GM21619 (cell line): ENCODE measurements around the gene SORBS1.
"Not testable (repeated sequence)": the region's sequence is repeated elsewhere in the genome, so short reads cannot be mapped to it uniquely, and the experiment has no call there.

Source experiments
- ATAC-seq: cut with Tn5 transposase; IDR thresholded peaks from one replicate; pipeline ENCODE4 v1.9.1; 2021; ENCODE audit not compliant: unreplicated experiment

Gene SORBS1

DNA sequence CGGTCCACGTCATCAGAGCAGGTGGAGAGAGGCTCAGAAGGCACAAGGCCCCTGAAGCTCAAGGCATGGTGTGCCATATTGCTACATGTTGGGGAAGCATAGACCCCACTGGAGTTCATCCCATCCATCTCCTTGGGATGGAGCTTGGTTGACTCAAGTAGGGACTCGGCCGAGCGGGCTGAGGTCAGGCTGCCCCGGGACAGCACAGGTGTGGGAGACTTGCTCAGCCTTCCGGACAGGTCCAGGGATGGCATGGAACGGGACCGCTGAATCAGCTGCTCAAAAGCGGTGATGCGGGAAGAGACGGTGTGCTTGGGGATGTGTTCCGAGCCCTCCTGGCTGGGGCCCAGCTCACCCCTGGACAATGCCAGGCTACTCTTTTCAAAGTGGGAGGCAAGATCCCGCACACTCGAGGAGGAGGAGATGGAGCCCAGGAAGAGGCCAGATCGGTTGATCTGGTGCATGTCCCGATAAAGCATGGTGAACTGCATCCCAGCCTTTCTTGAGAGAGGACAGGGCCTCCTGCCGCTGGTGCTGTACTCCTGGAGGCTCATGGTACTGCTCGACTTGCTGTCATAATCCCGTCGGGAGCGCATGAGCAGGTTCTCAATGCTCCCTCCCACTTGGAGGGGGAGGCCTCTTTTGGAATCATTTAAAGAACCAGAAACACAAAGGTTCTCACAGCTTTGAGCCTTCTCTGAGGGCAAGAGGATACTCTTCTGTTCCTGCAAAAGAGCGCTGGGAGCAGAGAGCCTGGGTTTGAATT, 204.8 kb downstream of the SORBS1 start:
- no peak for ATAC-seq

DNA sequence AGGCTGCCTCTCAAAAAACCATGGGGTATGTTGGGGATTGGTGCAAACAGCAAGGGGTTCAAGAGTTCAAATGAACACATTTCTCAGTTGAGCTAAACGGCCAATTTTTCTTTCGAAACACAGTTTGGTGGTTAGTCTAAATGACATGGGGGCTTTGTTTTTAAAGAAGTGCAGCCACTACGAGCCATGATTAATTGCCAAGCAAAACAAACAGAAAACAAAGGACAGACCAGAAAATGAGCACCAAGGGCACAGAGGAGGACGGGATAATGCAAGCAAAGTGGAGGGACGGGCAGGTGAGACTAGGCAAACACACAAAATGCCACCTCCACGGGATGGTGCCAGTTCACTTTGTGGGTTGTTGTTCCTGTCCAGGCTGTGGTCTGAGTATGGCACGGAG, 205.9 kb downstream of the SORBS1 start:
- no peak for ATAC-seq

DNA sequence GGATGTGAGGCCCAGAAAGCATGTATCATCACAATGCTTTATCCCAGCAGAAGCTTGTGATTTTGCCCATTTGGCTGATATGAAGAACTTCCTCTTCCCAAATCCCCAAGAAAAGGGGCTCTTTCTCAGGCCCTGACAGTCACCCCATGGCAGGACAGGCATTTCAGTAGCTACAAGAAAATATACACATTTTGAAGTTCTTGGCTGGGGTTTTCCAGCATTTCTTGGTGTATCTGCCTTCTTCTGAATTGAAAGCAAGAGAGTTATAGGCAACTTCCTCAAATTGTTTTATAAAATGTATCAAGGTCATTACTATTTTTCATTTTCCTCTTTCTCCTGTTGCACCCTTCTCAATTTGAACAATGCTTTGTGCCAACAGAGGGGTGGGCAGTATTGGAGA, 207.1 kb downstream of the SORBS1 start:
- ATAC-seq = no peak

DNA sequence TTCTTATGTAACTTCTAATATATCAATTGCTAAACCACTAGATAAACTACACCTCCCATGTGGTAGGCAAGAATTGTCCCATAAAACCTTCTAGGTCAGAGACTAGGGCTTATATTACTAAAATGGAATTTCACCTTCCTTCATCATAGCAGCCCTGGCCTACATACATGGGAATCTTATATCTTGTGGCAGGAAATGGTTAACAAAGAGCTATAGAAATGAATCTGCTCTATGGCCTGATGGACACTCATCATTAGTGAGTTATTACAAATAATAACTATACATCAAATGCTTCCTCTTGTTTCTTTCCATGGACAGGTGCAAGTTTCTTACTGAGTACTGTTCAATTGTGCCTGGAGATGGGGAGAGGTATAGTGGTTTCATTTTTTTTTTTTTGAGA, 208.0 kb downstream of the SORBS1 start:
- no peak for ATAC-seq

DNA sequence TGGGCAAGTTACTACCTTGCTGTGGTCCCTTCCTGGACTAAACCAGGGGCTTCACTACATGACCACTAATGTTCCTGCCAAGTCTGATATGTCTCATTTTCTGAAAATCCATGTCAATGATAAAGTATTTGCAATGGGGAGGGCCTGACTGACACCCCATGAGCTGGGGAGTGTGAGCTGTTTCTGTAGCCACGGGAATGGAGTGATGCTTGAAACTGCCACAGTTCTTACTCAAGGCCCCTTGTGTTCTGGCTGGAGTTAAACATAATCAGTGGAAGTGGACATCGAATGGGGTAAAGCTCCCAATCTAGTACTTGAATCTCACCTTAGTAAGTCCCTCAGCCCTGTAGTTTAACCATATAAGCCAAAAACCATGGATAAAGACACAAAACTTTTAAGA, 208.5 kb downstream of the SORBS1 start:
- no peak for ATAC-seq

DNA sequence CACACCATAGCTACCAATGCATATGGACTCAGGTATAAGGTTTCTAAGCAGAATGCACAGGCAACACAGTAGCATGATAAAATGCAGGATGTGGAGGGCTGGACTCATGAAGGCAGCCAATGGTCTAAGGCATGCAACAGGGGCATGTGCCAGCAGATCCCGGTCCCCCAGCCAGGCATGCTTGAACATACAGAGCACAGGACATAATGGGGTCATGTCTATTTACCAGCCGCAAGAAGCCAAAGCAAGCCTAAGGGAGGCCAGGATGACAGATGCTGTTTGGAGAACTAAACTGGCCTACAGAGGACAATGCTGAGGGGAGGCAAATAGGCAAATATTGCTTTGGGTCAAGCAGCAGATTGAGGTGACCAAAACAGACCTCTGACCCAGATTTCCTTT, 210.3 kb downstream of the SORBS1 start:
- no peak for ATAC-seq

DNA sequence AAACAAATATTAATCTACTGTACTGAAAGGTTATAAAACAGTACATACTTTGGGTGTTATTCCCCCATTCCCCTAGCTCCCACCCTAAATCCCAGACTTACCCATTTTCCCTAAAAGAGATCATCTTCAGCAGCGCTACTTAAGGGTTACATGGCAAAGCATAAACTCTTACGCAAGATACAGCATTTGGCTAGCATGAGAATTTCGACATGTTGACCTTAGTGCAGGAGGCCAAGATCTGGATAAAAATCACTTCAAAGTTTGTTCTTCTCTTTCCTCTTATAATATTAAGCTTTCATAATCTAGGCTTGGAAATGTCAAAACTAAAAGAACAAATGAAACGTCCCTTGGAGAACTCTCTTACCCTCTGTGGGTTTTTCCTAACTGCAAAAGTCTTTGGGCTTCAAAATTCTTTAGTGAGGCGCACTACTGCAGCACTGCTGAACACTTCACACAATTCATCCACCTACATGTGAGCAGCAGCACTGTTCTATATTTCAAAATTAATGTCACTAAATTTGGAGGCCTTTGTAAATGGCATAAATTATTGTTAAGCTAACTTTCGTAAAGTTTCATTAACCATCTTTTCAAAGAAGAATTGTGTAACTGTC, 210.8 kb downstream of the SORBS1 start:
- ATAC-seq = no peak

DNA sequence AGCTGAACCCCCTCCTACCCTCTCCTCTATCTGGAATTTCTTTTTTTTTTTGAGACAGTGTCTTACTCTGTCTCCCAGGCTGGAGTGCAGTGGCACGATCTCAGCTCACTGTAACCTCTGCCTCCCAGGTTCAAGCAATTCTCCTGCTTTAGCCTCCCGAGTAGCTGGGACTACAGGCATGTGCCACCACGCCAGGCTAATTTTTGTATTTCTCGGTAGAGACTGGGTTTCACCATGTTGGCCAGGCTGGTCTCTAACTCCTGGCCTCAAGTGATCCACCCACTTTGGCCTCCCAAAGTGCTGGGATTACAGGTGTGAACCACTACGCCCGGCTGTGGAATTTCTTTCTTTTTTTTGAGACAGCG, 213.8 kb downstream of the SORBS1 start:
- ATAC-seq = not testable (repeated sequence)

DNA sequence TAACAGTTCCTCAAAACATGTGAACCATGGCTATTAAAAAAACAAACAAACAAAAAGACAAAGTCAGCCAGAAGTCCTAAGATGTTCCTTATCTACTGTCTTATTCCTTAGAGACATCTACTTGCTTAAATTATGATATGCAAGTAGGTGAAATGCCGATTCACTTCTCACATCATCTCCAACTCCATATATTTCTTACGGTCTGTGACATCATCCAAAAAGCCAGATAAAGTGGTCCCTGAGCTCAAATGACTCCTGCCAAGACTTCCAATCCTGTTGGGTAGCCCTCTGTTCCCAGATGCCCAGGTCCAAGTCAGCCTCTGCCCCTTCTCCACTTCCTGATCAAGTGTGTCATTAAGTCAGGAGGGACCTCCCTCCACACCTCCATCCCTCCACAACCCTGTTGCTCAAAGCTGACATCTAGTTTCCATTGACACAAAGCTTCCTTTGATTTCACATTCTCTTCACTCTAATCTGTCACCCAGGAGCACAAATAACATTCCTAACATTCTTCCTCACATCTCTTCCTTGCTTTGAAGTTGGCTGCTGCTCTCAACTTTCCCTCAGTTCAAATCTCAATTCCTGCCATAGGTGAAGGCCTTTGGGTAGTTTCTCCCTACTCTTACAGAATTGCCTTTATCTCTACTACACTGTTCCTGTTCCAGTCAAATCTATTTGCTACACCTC, 214.3 kb downstream of the SORBS1 start:
- no peak for ATAC-seq

DNA sequence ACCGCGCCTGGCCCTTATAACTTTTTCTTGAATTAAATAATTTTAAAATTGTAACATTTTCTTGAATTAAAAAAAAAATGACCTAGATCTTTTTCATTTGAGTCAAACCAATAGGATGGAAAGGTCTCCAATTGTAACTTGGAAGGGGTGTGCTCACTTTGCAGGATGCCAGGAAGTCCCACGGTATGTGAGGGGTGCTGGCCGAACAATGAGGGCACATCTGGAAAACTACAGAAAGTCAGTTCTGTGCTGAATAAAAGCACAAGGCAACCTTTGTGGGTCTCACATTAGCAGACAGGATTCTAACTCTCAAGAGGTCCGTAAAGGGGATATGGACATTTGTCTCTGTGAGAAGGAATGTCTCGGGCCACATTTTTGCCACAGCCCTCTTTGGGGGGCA, 217.6 kb downstream of the SORBS1 start:
- no peak for ATAC-seq

DNA sequence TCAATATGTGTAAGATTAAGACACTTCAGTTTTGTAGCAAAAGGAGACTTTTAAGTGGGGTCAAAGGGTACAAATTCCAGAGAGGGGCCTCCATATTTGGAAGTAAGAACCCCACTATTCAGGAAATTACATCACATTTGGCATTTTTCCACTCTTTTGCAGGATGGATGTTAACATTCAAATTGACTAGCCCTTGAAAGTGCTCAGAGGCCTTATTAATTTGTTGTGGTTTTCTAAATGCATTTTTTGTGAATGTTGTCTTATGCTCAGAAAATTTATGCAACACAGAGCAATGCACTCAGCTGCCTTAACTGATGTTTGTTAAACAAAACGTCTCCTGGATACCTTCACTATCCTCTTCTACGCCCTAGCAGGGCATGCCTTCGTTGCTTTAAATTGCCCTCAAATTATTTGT, 219.4 kb downstream of the SORBS1 start:
- ATAC-seq = no peak

DNA sequence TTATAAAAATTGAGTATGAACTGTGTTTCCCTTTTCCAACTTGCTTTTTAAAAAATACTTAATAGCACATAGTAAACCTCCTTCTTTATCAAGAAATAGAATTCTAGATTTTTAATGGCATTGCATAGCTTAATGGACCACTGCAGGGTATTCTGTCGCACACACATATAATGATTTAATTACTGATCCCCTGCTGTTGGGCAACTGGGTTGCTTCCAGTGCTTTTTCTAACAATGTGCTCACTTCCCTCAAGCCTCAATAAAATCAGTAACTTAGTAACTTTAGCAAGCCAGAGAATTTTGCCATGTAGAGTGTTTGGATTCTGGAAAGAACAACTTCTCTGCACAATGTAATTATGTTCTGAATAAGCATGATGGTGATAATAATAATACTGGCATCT, 221.3 kb downstream of the SORBS1 start:
- no peak for ATAC-seq

DNA sequence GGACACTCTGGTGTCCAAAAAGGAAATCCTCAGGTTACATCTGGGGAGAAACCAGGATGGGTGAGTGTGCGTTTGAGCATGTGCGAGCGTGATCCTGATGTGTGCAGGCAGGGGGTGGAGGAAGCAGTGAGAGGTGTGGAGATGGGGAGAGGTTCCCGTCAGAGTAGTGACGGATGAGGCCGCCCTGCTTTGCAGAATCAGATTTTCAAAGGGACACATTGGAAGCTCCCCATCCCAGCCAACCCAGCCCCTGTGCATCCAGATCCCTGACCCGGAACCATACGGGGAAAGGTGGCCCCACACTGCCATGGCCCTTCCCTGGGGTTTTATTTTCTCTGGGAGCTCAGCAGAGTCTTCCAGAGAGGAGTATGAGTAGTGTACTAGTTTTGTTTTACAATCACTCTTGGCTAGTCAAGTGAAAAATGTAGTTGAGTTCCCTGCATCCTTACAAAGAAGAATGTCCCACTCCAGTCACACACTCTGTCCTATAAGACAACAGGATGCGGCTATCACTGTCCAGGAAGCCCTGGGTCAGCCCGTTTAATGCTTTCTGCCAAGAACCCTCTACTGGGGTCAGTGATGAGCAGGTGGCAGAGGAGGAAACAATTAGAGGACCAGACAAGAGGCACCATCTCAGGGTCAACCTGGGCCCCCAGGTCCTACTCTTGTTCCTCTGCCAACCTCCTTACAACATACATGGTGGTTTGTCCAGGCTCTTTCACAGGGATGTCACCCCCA, 223.6 kb downstream of the SORBS1 start:
- no peak for ATAC-seq

DNA sequence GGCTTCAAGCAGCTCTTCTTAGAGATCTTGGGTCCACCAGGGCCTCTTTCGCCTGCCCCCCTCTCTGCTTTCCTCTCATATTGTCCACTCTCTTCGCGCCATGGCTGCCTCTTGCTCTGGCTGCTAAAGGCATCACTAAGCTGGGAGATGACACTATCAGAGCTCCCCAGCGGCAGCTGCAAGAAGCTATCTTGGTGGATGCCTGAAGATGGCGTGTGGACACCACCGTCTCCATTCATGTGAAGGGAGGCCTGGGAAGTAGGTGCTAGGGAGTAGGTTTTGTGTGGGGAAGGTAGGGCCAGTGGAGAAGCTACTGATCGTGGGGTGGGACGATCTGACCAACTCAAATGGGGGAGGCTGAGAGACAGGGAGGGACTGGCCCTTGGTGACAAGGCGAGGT, 224.5 kb downstream of the SORBS1 start:
- no peak for ATAC-seq

DNA sequence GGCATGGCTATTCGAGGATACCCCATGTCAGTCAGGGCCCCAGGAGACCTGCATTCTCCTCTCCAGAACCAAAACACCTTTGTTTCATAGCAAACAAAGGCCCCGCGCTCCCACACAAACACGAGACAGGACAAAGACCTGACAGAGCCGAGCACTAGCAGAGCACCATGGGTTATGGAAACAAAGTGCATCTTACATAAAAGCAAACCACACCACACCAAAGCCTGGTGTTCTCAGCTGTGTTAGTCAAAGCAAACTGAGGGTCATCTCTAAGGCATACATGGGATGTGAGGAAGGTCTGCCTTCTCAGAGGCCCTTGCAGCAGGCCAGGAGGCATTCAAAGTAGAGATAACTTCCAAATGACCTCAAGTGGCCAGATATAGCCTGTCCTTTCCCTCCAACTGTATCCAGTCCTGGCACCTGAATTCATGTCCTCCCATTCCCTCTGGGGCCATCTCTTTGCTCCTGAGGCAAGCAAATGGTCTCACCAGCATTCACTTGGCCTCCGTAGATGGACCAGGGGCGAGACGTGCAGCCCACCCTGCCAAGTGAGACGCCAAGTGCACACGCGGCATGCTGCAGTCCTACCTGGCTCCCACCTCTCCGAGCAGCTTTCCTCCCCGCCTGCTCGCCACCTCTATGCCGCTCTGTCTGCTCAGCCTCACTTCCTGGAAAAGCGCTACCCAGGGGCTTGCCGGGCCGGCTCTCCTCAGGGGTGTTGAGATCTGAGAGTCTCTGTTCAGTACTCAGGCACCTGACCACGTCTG, 225.1 kb downstream of the SORBS1 start:
- ATAC-seq = no peak

DNA sequence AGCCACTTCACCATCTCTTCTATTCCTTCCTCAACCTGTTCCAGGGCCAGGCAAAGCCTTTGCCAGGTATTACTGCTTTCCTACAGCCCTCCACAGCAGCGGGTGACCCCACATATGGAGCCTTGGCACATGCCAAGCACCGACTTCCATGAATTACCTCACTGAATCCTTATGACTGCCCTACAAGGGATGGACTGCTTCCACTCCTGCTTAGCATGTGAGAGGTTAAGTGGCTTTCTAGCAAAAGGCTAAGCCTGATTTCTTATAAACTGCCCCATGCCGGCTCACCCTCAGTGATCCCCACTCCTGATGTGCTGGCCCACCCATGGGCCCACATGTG, 226.4 kb downstream of the SORBS1 start:
- no peak for ATAC-seq

DNA sequence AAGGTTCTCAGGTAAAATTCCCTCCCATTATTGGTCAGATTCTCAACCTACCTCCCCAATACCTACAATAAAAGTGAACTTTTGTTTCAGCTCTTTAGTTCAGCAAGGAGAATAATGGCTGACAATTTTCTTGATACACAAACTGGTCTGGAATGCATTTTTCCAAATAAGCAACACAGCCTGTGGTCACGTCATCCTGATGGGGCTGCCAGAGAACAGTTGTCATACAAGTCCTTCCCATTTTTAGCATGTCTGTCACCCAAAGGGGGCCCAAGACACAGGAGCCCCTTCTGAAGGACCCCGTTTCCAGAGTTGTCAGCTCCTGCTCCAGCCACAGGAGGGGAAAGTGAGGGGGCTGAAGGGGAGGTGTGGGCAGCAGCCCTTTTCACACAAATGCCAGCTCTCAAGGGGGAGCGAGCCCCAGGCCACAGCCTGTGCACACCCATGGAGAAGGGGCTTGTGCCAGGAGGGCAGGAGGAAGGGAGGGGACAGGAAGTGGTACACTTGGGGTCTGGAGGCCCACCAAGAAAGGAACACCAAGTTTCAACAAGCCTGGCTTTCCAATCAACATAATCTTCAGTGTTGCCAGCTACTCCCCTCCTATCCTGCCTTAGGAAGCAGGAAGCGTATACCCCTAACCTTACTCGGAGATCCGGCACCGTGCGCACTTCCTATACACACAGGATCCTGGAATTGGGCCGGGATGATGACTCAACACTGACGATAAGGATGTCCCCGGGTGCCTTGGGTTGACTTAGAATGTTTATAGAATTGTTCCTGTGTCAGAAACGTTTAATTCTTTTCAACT, 227.0 kb downstream of the SORBS1 start:
- ATAC-seq = no peak

DNA sequence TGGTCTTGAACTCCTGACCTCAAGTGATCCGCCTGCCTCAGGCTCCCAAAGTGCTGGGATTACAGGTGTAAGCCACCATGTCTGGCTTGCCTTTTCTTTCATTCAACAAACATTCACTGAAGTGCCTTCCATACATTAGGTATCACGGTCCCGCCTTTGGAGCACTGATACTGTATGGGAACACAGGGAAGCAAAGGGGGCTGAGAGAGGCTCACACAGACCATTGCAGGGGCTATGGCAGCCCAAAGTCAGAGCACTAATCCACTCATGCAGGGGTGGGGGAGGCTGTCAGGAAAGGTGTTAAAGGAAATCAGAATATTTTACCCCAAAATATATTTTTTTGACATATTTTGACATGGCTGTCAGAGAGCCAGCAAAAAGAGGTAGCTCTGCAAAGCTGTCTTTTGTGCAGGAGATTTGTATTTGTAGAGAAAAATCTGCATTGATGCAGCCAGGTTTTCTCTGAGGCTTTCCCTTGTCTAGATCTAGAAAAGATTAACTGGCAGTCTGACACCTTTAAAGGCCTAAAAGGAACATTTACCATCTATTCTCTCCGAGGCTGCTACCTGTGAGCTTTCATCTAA, 228.4 kb downstream of the SORBS1 start:
- no peak for ATAC-seq

DNA sequence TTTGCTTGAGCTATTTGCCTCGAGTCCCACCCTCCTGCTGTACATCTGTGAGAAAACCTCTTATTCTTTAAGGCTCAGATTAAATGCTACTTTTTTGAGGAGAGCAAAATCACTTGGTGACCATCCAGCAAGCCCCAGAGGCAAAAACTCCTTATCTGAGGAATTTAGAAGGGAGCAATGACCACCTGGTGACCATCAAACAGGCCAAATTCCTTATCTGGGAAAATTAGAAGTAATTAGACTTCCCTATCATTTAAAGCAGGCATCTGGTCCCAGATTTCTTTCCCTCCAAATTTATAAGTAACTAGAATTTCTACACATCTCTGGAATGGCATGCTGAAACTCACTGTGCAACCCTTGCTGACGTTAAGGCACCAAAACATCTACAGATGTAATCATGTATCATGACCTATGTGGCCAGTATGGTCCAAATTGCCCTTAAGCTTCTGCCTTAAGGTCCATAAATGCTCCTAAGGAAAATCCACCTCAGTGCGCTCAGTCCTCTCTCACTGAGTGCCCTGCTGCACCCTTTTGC, 229.5 kb downstream of the SORBS1 start:
- ATAC-seq = no peak
